ENCODE data around the gene HIVEP2. TPM values are rescaled to one million over a fixed set of nuclear protein-coding genes. Genes with fewer than 3 reads are reported as not detected.

HIVEP2 gene
- total RNA-seq, 2 donors from 2014 or later = 1.7 to 2.4 TPM

GRCh38 chr6:142702501-142703460, 242.2 kb downstream of the HIVEP2 start:
- no peak overlapping the region for H3K4me3 ChIP-seq (ENCODE audit: low read length)
- H3K9ac ChIP-seq (ENCODE audit: extremely low read depth, low read length, poor library complexity, severe bottlenecking) = no peak overlapping the region
- Mint-ChIP-seq H3K4me3 (no peak overlapping the region), H3K27me3 (ENCODE audit: insufficient read depth) (no peaks in the 10 kb centered on the region), H3K9me3 (no peaks in the 10 kb centered on the region), H3K4me1 (peaks cover 23% of the 10 kb centered on the region), H3K36me3 (ENCODE audit: low read depth) (no peaks in the 10 kb centered on the region), H3K27ac (peak overlapping the region; percentile 12)
- peak; percentile 67 for DNase-seq
- TF ChIP-seq CTCF (conservative IDR thresholded peaks at IDR 0.05) = no peak
- peak overlapping the region; percentile 62 for H3K27ac ChIP-seq (ENCODE audit: low read depth, low read length)
- 68% methylated on average over 5 to 12 of the region's 12 CpGs for WGBS, 2 experiments (ENCODE audit: insufficient coverage in 1 of 2, insufficient read length in 1 of 2)
- no peaks in the 10 kb centered on the region for H3K36me3 ChIP-seq (ENCODE audit: control insufficient read depth, insufficient read depth, low read length)
- H3K27me3 ChIP-seq (ENCODE audit: control insufficient read depth, insufficient read depth, low read length, poor library complexity, severe bottlenecking) = no peaks in the 10 kb centered on the region
- no peaks in the 10 kb centered on the region for H3K4me1 ChIP-seq (ENCODE audit: control insufficient read depth, insufficient read depth, low read length)
- H3K9me3 ChIP-seq (ENCODE audit: control insufficient read depth, low read length) = no peaks in the 10 kb centered on the region

Other genes with a start within 250 kb of the HIVEP2 start
- gene AIG1, start 115.7 kb upstream of the HIVEP2 start, total RNA-seq = 10 to 100 TPM; 23.0 to 25.2 TPM

Data from endodermal cell (in vitro differentiated cells).